HK-2 (cell line): Measurements from ENCODE around the gene POLDIP2.
"Not testable (repeated sequence)": the region's sequence is repeated elsewhere in the genome, so short reads cannot be mapped to it uniquely, and the experiment has no call there.

Source experiments
- DNase-seq: peaks from one replicate; pipeline ENCODE4 v3.0.0-alpha.2; 2018; ENCODE audit not compliant: unreplicated experiment

Gene POLDIP2

DNA sequence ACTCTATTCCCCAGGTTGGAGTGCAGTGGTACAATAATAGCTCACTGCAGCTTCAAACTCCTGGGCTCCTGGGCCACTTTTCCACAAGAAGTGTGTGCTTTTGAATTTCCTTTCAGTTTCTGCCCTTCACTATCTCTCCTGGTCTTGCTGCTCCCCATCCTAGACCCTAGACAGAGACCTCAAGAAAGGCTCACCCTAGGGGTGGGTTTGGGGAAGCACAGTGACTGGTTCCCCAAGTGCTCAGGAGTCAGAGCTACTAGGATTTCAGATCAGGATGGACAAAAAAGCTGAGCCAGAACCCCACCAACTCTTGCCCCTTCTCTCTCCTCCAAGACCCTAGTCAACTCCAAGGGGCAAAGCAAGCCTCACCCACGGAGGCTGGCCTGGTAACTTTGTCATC is 9.3 kb upstream of the POLDIP2 start:
- no peak for DNase-seq

DNA sequence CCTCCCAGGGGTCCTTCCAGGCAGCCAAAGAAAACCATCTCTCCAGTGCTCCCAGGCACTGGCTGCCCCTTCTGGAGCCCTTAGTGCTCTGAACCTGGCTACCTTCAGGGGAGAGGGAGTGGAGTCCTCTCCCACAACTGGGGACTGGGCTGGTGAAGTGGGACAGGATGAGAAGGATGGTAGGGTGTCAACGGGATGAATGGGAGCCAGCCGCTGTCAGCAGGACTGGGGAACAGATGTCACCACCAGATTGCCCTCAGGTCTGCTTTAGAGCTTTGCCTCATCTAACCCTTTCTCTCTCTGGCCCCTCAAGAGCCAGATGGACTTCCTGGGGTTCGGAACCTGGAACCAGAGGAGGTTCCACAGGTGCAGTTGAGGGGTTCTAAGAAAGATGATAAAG is 8.2 kb upstream of the POLDIP2 start:
- no peak for DNase-seq

DNA sequence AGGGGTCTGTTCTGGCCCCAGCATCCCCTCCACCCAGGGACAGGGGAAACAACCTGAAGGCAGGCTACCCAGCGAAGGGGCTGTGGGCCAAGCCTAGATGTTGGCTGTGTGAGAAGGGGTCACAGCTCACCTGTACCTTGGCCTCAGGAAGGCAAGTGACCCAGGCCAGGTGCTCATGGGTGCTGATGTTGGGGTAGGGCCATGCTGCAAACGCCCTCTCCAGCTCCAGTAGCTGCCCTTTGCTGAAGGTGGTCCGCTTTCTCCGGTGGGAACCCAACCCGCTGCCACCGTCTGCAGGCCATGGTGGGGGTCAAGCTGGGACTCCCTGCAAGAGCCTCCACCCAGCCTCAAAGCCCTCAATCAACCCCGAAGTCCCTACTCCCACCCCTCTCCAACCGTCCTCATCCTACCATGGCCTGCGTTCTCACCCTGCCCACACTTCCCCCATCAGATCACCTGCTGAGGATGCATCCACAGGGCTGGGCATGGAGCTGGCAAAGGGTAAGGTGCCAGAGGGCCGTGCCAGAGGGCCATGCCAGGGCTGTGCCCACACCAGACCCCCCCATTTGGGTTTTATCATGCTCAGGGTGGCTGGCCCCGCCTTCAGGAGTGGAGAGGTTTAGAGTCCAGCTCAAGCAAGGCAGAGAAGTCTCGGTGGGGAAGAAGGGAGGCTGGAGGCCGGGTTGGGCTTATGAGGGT is 7.5 kb upstream of the POLDIP2 start, which contains the start of gene SEBOX:
Gene SEBOX (minus strand): TSS at position 535 of the 699 bp plus-strand sequence. CDS start 48 bp downstream, at position 487.
- no peak for DNase-seq

DNA sequence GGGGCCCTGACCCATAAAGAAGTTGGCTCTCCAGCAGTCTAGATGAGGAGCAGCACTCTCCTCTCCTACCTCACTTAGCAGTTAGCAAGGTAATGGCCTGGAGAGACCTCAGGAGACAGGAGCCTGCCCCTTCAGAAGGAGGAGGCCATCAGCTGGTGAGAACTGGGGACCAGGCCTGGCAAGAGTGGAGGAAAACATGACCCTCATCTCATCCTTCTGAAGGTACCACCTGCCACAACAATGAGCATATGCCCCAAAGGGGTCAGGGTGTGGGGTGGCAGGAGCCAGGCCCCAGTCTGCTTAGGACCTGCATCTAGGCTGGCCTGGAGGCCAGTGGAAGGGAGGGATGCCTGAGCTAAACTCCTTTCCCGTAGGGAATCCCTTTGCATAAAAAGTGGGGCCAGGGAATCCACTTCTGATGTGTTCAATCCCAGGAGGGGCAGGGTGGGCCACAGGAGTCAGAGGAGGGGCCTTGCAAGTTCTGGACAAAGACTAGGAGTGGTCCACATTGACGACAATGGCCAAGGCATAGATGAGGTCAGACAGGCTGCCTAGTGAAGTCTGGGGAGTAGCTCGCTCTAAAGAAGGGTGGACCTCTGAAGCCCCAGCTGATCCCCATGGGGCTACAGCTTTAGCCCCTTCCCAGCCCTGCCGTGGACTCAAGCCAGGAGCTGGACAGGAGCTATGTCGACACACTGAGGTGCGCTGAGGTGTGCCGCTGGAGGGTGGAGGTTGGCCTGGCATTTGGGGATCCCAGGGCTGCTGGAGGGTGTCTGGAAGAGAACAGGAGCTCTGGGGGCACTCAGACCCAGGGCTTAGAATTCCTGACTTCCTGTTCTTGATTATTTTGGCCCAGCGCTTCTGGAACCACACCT is 6.7 kb upstream of the POLDIP2 start:
- no peak for DNase-seq

DNA sequence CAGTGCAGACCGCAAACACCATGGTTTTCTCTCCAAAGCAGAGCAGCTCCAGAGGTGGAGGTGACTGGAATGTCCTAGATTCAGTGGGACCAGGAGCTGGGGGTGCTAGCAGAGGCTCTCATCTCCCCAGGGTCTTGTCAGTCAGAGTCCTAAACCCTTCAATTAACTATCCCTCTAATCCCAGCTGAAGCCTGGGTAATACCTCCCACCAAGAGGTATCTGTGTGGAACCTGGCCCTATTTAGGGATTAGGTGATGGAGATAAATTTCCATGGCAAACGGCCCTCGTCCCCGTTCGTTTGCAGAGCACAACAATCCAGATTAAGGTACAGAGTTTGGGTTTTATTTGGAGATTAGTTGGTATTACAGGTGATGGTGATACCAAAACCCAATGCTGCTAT is 5.9 kb upstream of the POLDIP2 start:
- DNase-seq: no peak

DNA sequence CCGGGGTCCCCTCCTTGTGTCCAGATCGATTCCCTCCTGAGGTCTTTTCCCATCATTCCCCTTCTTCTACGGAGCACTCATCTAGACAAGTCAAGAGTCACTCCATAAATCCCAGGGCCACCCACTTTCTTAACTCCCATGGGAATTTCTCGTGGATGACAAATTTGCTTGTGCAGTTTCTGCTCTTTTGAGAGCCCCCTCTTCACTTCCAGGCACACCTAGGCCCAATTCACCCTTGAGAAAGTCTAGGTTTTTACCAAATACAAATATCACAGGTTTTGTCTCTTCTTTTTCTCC is 522 bp upstream of the POLDIP2 start:
- no peak for DNase-seq

DNA sequence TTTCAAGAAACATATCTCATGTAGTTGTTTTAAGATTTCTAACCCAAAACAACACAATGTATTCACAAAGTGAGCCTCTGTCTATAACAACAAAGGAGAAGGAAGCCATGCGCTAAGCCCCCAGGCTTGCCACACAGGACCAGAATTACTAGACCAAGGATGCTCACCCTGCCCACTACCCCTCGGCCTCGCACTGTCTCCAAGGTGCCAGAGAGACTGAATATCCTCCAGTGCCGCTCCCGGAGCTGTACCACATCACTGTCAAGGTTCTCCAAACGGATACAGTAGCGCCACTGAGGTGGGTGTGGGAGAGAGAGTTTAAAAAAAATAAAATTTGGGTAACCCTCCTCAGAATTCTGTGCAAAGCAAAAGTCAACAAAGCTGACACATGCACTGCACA is 7.1 kb downstream of the POLDIP2 start:
- DNase-seq: no peak

DNA sequence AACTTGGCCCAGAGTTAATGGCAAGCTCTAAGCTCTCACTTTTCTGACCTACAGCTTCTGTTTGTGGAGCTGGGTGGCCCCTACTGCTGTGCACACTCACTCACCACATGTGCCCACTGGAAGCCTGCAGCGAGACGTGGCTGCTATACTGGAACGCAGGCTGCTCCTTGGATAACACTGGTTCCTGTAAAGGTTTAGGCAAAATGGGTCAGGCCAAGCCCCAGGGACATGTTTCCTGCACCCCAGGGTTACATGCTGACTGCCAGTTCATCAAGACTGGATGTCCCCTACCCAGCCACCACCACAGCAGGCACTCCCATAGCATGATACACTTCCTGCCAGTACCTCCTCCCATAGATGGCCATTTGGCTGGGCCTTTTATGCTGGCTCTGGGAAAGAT is 8.3 kb downstream of the POLDIP2 start:
- DNase-seq: no peak

DNA sequence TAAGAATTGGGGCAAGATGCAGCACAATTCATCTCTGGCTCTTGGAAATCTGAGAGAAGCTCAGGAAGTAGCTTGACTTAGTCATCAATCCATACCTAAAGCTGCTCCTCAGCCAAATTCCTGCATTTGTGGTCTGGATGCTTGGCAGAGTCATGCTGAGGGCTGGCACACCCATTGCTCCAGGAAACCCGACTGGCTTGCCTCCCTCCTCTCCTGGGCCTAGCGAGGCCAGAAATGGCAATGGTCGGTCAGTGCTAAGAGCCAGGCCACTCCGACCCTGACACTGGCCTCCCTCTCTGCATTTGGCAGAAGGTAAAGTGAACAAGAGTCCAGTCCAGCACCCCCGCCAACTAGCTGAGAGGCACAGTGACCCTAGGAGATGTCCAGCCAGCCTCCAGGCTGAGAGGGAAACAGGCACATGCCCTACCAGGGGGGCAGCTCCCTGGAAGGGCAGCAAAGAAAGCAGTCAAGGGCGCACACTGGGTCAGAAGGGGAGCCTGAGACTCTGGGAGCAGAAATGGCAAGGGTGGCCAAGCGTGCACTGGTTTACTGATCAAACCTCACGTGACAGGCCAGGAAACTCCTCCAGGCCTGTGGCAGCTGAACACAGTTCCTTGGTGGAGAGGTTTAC is 10.0 kb downstream of the POLDIP2 start:
- peak; percentile 81 for DNase-seq

DNA sequence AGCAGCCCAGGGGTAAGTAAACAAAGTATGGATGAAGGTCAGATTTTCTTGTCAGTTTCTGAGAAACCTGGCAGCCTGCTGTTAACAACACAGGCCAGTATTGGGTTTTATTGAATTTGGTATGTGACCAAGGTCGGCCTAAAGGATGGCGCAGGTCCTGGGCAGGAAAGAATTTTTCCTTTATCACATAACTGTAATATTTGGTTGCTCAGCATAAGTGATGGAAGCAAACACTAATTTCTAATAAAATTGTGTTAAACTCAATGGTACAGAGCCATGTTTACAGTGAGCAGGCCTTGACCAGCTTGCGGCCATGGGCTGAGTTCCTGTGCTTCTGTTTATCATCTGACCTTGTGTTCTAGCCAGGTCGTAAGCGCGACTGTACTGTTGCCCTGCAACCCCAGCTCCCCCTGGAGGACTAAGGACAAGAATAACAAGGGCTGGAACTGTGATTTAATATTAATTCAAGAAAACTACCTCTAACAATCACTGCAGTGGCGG is 10.5 kb downstream of the POLDIP2 start:
- no peak for DNase-seq

DNA sequence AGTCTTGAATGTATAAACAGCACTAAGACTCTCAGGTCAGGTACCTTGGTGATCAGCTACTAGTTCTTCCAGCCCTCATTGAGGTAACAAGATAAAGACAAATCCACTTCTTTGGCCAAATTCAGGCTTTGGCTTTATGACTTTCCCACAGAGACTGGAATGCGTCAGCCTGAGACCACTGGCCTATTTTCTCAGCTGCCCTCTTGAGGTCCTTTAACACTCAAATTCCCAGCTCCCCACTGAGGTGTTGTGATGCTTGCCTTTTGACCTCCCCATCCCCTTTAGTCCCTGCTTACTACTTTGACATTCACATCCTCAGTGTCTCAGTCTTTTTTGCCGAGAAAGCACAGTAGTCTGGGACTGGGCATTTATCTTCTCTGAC is 11.1 kb downstream of the POLDIP2 start:
- no peak for DNase-seq

DNA sequence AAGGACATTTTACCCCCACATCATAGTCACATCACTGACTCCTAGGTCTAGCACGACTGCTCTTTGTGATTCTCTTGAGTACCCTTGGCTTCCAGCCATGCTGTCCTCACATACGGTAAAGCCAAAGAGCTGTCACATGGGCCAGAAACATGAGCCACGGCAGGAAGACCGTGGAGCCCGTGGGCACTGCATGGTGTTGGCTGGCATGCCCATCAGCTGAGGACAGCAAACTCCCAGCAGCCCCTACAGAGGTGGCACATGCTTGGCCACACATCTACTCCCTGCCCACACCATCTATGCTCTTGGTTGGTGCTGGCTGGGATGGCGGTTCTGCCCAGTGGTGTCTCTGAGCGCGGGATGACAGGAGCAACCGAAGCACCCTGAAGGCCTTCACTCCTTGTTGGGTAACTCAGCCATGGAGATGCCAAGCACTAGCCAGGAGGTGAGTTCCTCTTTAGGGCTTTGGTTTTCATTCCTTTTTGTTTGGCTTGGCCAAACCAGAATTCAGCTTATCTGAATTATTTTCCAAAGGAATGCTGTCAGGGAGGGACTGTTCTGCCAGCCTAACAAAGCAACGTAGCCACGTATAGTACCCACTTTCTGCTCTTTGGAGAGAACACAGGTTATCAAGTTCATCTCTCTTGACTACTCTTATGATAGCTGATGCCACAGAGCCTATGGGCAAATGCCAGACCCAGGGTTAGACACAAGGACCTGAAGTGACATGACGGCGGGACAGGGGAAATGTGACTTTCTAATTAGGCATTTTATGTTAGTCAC is 11.7 kb downstream of the POLDIP2 start:
- no peak for DNase-seq

DNA sequence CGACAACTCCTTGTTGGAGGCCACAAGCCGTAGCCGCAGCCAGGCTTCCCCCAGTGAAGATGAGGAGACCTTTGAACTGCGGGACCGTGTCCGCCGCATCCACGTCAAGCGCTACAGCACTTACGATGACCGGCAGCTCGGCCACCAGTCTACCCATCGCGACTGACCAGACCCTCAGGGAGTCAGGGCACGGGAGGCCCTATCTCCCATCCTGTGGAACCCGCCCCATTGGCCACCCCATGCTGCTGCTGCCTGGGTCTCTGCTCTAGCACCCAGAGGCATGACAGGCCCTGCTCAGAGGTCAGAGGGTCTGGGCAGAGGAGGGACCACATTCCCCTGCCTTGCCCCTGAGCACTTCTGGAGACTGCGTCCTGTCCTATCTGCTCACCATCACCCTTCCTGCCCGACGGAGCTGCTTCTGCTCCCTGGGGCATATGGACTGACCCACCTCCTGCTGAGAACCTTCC is 12.9 kb downstream of the POLDIP2 start:
- DNase-seq: no peak

DNA sequence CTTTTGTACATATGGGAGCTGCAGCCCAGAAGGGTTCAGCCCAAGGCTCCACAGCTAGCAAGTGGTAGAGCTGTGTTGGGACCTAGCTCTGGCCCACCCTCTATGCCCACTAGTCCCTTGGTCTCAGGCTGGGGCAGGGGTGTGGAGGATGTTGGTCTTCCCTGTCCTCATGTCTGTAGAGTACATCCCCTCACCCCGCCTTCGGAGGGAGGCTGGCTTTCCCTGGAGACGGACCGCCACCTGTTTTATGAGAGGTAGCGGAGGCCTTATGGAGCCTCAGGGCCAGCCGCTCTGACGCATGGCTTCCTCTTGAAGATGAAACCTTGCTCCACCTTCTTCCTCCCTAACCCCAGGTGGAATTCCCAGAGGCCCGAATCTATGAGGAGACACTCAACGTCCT is 13.3 kb downstream of the POLDIP2 start:
- no peak for DNase-seq

DNA sequence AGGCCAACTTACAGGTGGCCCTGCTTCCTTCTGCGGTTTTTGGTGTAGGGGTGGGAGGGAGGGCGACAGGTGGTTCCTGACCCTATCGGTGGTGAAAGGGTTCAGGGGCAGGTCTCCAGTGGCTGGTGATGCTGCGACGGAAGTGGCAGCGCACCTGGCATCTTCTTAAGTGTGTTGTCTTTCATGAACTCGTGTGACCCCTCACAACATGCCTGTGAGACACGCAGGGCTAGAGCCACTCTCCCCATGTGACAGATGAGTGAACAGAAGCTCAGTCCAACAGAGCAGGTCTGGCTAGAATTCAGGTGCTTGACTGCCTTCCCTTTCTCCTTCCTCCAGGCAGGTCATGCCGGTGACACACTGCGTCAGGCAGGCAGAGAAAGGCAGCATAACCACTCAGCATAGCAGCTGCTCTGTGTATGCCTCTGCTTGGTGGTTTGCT is 13.8 kb downstream of the POLDIP2 start:
- no peak for DNase-seq

DNA sequence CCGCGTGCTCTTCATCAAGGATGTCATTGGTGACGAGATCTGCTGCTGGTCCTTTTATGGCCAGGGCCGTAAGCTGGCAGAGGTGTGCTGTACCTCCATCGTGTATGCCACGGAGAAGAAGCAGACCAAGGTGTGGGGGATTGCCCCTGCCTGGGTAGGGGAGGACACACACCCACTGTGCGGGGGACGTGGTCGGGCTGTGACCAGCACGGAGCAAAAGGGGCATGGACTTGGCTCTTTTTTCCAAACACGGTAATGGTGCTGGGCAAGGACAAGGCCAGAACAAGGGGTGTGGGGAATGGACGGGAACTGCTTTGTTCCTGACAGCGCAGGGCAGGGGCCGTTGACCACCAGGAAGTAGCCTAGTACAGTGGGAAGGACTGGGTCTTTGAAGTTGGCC is 15.0 kb downstream of the POLDIP2 start:
- no peak for DNase-seq

DNA sequence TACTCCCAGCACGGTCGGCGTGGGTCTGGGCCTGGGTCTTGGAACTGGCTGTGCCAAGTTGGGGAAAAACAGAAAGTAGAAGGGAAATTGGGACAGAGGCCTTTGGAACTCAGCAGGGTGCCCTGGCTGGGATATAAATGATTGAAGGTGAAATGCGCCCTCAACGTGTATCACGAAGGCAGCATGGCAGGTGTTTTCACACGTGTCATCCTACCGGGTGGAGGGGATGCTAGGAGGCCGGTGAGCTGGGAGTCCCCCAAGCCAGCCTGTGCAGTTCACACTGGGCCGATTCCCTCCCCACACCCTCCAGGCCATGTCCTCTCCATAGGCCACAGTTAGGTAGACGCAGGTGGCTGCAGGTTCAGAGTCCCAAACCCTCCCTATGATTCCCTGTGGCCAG is 15.8 kb downstream of the POLDIP2 start:
- DNase-seq: no peak

DNA sequence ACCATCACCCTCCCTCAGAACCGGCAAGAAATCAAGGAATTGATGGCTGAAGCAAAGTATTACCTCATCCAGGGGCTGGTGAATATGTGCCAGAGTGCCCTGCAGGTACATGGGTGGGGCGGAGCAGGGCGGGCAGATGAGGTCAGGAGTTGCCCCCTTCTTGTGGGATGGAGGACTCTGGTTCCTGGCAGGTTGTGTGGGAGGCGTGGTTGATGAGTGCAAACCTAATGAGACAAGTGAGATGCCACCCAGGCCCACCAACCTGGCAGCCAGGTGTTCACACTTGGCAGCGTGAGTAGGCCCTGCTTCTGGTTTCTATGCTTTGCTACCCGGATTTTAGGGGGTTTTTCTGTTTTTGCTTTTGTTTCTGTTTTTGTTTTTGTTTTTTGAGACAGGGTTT is 17.0 kb downstream of the POLDIP2 start:
- no peak for DNase-seq

DNA sequence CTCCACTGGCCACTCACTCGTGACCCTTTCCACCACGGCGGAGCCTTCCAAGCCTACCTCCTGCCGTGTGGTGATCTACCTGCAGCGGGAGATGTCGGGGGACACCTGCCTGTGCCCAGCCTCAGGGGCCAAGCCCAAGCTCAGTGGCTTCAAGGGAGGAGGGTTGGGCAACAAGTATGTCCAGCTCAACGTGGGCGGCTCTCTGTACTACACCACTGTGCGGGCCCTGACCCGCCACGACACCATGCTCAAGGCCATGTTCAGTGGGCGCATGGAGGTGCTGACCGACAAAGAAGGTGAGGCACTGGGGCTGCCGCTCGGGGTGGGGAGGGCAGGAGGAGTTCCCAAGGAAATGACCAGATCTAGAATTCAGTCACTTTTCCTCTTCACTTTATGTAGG is 17.9 kb downstream of the POLDIP2 start:
- DNase-seq: no peak

DNA sequence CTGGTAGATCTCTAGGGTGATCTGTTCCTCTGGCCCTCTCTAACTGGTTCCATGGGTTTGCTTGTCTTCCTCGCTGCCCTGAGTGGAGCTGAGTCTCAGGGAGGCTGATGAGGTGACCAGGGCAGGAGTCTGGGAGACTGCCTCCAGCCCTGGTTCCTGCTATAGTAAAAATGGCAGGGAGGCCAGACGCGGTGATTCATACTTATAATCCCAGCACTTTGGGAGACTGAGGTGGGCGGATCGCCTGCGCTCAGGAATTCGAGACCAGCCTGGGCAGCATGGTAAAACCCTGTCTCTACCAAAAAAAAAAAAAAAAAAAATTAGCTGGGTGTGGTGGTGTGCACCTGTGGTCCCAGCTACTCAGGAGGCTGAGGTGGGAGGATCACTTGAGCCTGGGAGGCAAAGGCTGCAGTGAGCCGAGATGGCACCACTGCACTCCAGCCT is 18.5 kb downstream of the POLDIP2 start:
- DNase-seq: not testable (repeated sequence)

DNA sequence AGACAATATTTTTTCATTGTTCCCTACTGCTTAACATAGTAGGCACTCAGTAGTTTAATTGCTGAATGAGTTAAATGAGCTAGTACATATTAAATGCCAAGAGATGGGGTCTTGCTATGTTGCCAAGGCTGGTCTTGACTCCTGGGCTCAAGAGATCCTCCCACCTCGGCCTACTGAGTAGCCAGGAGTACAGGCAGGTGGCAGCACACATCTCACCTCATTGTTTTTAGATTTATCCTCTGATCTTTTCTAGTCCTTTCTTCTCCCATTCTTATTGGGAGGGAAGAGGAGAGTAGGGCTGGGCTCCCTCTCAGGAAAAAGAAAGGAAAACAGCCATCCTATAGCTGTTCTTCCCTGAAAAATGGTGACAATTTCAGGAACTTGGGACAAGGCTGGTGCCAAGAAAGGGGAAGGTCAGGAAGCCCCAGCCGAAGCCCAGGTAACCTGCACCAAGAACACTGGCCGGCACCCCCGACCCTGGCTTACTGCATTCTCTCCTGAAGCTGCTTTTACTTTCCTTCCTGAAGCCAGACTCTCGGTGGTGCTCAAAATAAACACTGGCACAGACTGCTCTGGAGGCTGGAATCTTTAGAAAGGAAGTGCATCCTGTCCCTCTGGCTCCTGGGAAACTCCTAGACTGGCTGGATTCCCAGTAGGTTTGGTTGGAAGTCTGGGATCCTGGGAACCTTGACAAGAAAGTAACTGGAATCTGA is 19.1 kb downstream of the POLDIP2 start:
- no peak for DNase-seq
